GM18511 (cell line): ENCODE data around the gene PDLIM4.
A peak's percentile ranks its signal among the peaks of the same experiment; 100 is the strongest.

Experiments used
- ATAC-seq: cut with Tn5 transposase; IDR thresholded peaks from one replicate; pipeline ENCODE4 v1.9.1; 2021; ENCODE audit warnings: mild to moderate bottlenecking, moderate library complexity; ENCODE audit not compliant: unreplicated experiment

PDLIM4 gene

GRCh38 chr5:132227235-132227484 lies 30.3 kb upstream of the PDLIM4 start:
- no peak for ATAC-seq

- ATAC-seq: peak; percentile 88
Observed at GRCh38 chr5:132227485-132228240, 29.8 kb upstream of the PDLIM4 start, which contains the start of gene P4HA2. Gene P4HA2 (minus strand): TSS chr5:132227853. CDS start chr5:132218626, 9,227 bp downstream.

GRCh38 chr5:132228241-132229035 lies 29.1 kb upstream of the PDLIM4 start:
- no peak for ATAC-seq

- ATAC-seq: no peak
Observed at GRCh38 chr5:132229236-132229635, 28.3 kb upstream of the PDLIM4 start.

GRCh38 chr5:132230871-132231270 lies 26.6 kb upstream of the PDLIM4 start:
- ATAC-seq: no peak

- ATAC-seq: no peak
Observed at GRCh38 chr5:132232465-132232864, 25.0 kb upstream of the PDLIM4 start.

GRCh38 chr5:132233081-132233480 lies 24.4 kb upstream of the PDLIM4 start:
- no peak for ATAC-seq

GRCh38 chr5:132233811-132234683 lies 23.4 kb upstream of the PDLIM4 start:
- ATAC-seq: no peak

- ATAC-seq: no peak
Observed at GRCh38 chr5:132234684-132235062, 22.8 kb upstream of the PDLIM4 start.

- ATAC-seq: no peak
Observed at GRCh38 chr5:132235340-132235739, 22.2 kb upstream of the PDLIM4 start.

GRCh38 chr5:132237141-132237540 lies 20.4 kb upstream of the PDLIM4 start:
- no peak for ATAC-seq

- no peak for ATAC-seq
Observed at GRCh38 chr5:132237670-132238069, 19.8 kb upstream of the PDLIM4 start.

- peak; percentile 88 for ATAC-seq
Observed at GRCh38 chr5:132238169-132238744, 19.2 kb upstream of the PDLIM4 start.

GRCh38 chr5:132238901-132239500 lies 18.5 kb upstream of the PDLIM4 start:
- no peak for ATAC-seq

GRCh38 chr5:132239776-132240175 lies 17.7 kb upstream of the PDLIM4 start:
- ATAC-seq: no peak

- no peak for ATAC-seq
Observed at GRCh38 chr5:132243366-132243977, 14.0 kb upstream of the PDLIM4 start.

GRCh38 chr5:132245593-132245992 lies 11.9 kb upstream of the PDLIM4 start:
- ATAC-seq: no peak

- ATAC-seq: no peak
Observed at GRCh38 chr5:132246806-132247205, 10.7 kb upstream of the PDLIM4 start.

GRCh38 chr5:132250547-132250946 lies 6.9 kb upstream of the PDLIM4 start:
- no peak for ATAC-seq

GRCh38 chr5:132251220-132251725 lies 6.2 kb upstream of the PDLIM4 start:
- no peak for ATAC-seq
